ENCODE measurements around the gene VDAC2.

Gene VDAC2

DNA sequence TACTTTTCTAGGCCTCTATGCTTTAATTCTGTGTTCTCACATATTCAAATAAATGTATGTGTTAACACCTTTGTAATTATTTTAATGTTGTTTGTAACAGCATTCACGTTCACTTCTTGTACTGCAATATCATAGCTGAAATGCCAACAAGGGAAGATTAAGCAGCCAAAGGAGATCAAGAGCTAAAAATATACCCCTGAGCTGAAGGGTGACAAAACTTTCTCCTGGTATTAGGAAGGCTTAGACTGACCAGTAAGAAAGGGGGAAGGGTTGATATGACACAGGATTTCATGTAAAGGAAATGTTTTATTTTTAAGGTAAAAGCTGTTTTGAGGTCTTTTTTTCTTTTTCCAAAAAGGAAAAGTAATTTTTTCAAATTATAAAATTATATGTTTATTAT lies 40.4 kb upstream of the VDAC2 start:
- Histone ChIP-seq H3K79me1 (ENCODE audit: low read length) (no peaks in the 10 kb centered on the region), H3K27ac (ENCODE audit: low read depth, low read length) (no peak overlapping the region), H2AK5ac (ENCODE audit: low read length) (no peak overlapping the region), H3K23ac (ENCODE audit: low read length) (no peak overlapping the region), H3K4ac (ENCODE audit: low read depth, low read length) (no peak overlapping the region), H4K91ac (ENCODE audit: low read depth, low read length) (no peak overlapping the region), H3K4me1 (ENCODE audit: control insufficient read depth in 1 of 2, insufficient read depth in 2 of 2, low read length in 2 of 2) (no peaks in the 10 kb centered on the region), H3K36me3 (ENCODE audit: control insufficient read depth in 1 of 2, insufficient read depth in 2 of 2, low read length in 2 of 2) (peaks cover 2 to 8% of the 10 kb centered on the region in 2 experiments), H4K12ac (ENCODE audit: low read depth, low read length) (no peak overlapping the region), H3K27me3 (ENCODE audit: insufficient read depth, low read length) (no peaks in the 10 kb centered on the region), H3K18ac (ENCODE audit: low read length) (no peak overlapping the region), H2BK5ac (ENCODE audit: low read depth, low read length, poor library complexity) (no peak overlapping the region), H3K4me3 (ENCODE audit: low read depth, low read length) (no peak overlapping the region), H4K8ac (ENCODE audit: low read depth, low read length) (no peak overlapping the region), H2BK120ac (ENCODE audit: insufficient read depth, low read length, poor library complexity) (no peak overlapping the region), H3K14ac (ENCODE audit: low read length) (no peak overlapping the region), H3K9ac (ENCODE audit: low read length) (no peak overlapping the region), H2BK12ac (ENCODE audit: low read length) (no peak overlapping the region), H2AFZ (ENCODE audit: insufficient read depth, low read length, poor library complexity) (no peak overlapping the region), H3K79me2 (ENCODE audit: control insufficient read depth, insufficient read depth, low read length, poor library complexity) (no peaks in the 10 kb centered on the region), H3K4me2 (ENCODE audit: low read length) (no peak overlapping the region), H3K9me3 (ENCODE audit: insufficient read depth, low read depth, low read length) (no peaks in the 10 kb centered on the region)
- no peak for DNase-seq
- no CpG with 5 or more reads among the region's 1 CpG for WGBS (ENCODE audit: extremely low coverage, insufficient coverage, insufficient read length)

DNA sequence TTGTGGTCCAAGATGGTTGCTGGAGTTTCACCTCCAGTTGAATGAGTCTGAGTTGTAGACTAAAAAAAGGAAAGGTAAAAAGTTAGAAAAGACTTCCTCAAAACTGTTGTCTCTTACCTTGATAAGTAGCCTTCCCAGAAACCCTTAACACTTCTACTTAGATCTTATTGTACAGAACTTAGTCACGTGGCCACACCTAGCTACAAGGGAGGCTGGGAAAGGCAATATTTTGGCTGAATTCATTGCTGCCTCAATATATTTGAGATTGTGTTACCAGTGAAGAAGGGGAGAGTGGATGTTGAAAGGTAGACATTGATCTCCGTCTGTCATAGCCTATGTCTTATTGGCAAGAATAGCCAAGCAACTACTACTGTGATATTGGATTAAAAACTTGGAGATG lies 35.5 kb upstream of the VDAC2 start:
- Histone ChIP-seq H2BK120ac (ENCODE audit: insufficient read depth, low read length, poor library complexity) (no peak overlapping the region), H4K91ac (ENCODE audit: low read depth, low read length) (no peak overlapping the region), H3K9me3 (ENCODE audit: insufficient read depth, low read depth, low read length) (no peaks in the 10 kb centered on the region), H3K4me1 (ENCODE audit: control insufficient read depth in 1 of 2, insufficient read depth in 2 of 2, low read length in 2 of 2) (no peaks in the 10 kb centered on the region), H2BK12ac (ENCODE audit: low read length) (no peak overlapping the region), H3K4me3 (ENCODE audit: low read depth, low read length) (no peak overlapping the region), H3K27ac (ENCODE audit: low read depth, low read length) (no peak overlapping the region), H3K79me2 (ENCODE audit: control insufficient read depth, insufficient read depth, low read length, poor library complexity) (no peaks in the 10 kb centered on the region), H2AK5ac (ENCODE audit: low read length) (no peak overlapping the region), H3K23ac (ENCODE audit: low read length) (peak overlapping the region; percentile 10), H2AFZ (ENCODE audit: insufficient read depth, low read length, poor library complexity) (no peak overlapping the region), H3K9ac (ENCODE audit: low read length) (no peak overlapping the region), H3K4me2 (ENCODE audit: low read length) (no peak overlapping the region), H4K8ac (ENCODE audit: low read depth, low read length) (no peak overlapping the region), H3K18ac (ENCODE audit: low read length) (no peak overlapping the region), H4K12ac (ENCODE audit: low read depth, low read length) (no peak overlapping the region), H2BK5ac (ENCODE audit: low read depth, low read length, poor library complexity) (no peak overlapping the region), H3K79me1 (ENCODE audit: low read length) (no peaks in the 10 kb centered on the region), H3K4ac (ENCODE audit: low read depth, low read length) (no peak overlapping the region), H3K14ac (ENCODE audit: low read length) (no peak overlapping the region), H3K27me3 (ENCODE audit: insufficient read depth, low read length) (no peaks in the 10 kb centered on the region), H3K36me3 (ENCODE audit: control insufficient read depth in 1 of 2, insufficient read depth in 2 of 2, low read length in 2 of 2) (peaks cover 0 to 3% of the 10 kb centered on the region in 2 experiments)
- DNase-seq, result no peak
- WGBS (ENCODE audit: extremely low coverage, insufficient coverage, insufficient read length), result no CpG with 5 or more reads among the region's 2 CpGs

DNA sequence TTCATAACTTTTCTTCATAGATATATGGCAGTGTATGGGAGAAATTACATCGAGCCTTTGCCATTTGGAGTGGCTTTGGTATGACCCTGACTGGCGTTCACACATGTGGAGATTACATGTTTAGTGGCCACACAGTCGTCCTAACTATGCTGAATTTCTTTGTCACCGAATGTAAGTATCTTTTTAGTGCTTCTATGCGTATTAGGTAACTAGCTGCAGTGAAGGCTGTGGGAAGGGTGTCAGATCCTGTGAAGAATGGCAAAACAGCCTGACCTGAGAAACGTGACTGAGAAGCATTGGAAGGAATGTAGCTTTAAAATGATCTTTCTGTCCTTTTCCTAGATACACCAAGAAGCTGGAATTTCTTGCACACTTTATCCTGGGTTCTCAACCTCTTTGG lies 34.5 kb upstream of the VDAC2 start:
- no CpG with 5 or more reads among the region's 6 CpGs for WGBS (ENCODE audit: extremely low coverage, insufficient coverage, insufficient read length)
- H3K4ac ChIP-seq (ENCODE audit: low read depth, low read length), result no peak overlapping the region
- H3K27me3 ChIP-seq (ENCODE audit: insufficient read depth, low read length), result no peaks in the 10 kb centered on the region
- no peaks in the 10 kb centered on the region for H3K79me2 ChIP-seq (ENCODE audit: control insufficient read depth, insufficient read depth, low read length, poor library complexity)
- H2BK12ac ChIP-seq (ENCODE audit: low read length), result no peak overlapping the region
- H3K14ac ChIP-seq (ENCODE audit: low read length), result no peak overlapping the region
- H3K27ac ChIP-seq (ENCODE audit: low read depth, low read length), result no peak overlapping the region
- H2AFZ ChIP-seq (ENCODE audit: insufficient read depth, low read length, poor library complexity), result no peak overlapping the region
- peaks cover 0 to 3% of the 10 kb centered on the region in 2 experiments for H3K36me3 ChIP-seq (ENCODE audit: control insufficient read depth in 1 of 2, insufficient read depth in 2 of 2, low read length in 2 of 2)
- no peak overlapping the region for H4K8ac ChIP-seq (ENCODE audit: low read depth, low read length)
- H3K4me2 ChIP-seq (ENCODE audit: low read length), result no peak overlapping the region
- H2BK5ac ChIP-seq (ENCODE audit: low read depth, low read length, poor library complexity), result no peak overlapping the region
- DNase-seq, result no peak
- H2AK5ac ChIP-seq (ENCODE audit: low read length), result no peak overlapping the region
- H4K91ac ChIP-seq (ENCODE audit: low read depth, low read length), result no peak overlapping the region
- no peak overlapping the region for H2BK120ac ChIP-seq (ENCODE audit: insufficient read depth, low read length, poor library complexity)
- no peak overlapping the region for H3K23ac ChIP-seq (ENCODE audit: low read length)
- H3K79me1 ChIP-seq (ENCODE audit: low read length), result no peaks in the 10 kb centered on the region
- no peak overlapping the region for H3K4me3 ChIP-seq (ENCODE audit: low read depth, low read length)
- no peak overlapping the region for H3K18ac ChIP-seq (ENCODE audit: low read length)
- H3K9me3 ChIP-seq (ENCODE audit: insufficient read depth, low read depth, low read length), result no peaks in the 10 kb centered on the region
- no peak overlapping the region for H4K12ac ChIP-seq (ENCODE audit: low read depth, low read length)
- no peak overlapping the region for H3K9ac ChIP-seq (ENCODE audit: low read length)
- H3K4me1 ChIP-seq (ENCODE audit: control insufficient read depth in 1 of 2, insufficient read depth in 2 of 2, low read length in 2 of 2), result no peaks in the 10 kb centered on the region

DNA sequence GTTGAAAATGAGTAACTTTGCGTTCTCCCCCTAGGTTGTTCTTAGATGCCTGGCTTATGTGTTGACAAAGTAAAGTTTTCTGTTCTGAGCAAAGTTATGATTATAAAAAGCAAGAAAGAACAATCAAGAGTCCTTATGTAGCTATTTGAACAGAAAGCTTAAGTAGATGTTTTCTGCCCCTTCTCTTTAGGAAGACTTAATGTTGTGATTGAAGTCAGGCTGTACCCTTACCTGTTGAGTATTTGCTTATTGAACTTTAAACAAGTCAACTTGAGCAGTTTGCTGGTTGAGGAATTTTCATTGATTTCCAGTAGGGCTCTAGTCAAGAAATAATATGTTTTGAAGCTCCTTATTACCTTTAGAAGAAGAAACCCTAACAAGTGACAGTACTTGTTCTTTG lies 33.9 kb upstream of the VDAC2 start:
- Histone ChIP-seq H3K79me2 (ENCODE audit: control insufficient read depth, insufficient read depth, low read length, poor library complexity) (no peaks in the 10 kb centered on the region), H3K79me1 (ENCODE audit: low read length) (no peaks in the 10 kb centered on the region), H3K9ac (ENCODE audit: low read length) (no peak overlapping the region), H3K23ac (ENCODE audit: low read length) (no peak overlapping the region), H3K27ac (ENCODE audit: low read depth, low read length) (no peak overlapping the region), H2AK5ac (ENCODE audit: low read length) (no peak overlapping the region), H3K18ac (ENCODE audit: low read length) (no peak overlapping the region), H3K36me3 (ENCODE audit: control insufficient read depth in 1 of 2, insufficient read depth in 2 of 2, low read length in 2 of 2) (peaks cover 0 to 3% of the 10 kb centered on the region in 2 experiments), H4K91ac (ENCODE audit: low read depth, low read length) (no peak overlapping the region), H2BK12ac (ENCODE audit: low read length) (no peak overlapping the region), H4K12ac (ENCODE audit: low read depth, low read length) (no peak overlapping the region), H3K4me2 (ENCODE audit: low read length) (no peak overlapping the region), H3K4me1 (ENCODE audit: control insufficient read depth in 1 of 2, insufficient read depth in 2 of 2, low read length in 2 of 2) (no peaks in the 10 kb centered on the region), H3K4me3 (ENCODE audit: low read depth, low read length) (no peak overlapping the region), H2AFZ (ENCODE audit: insufficient read depth, low read length, poor library complexity) (no peak overlapping the region), H4K8ac (ENCODE audit: low read depth, low read length) (no peak overlapping the region), H3K4ac (ENCODE audit: low read depth, low read length) (no peak overlapping the region), H3K14ac (ENCODE audit: low read length) (no peak overlapping the region), H2BK5ac (ENCODE audit: low read depth, low read length, poor library complexity) (no peak overlapping the region), H2BK120ac (ENCODE audit: insufficient read depth, low read length, poor library complexity) (no peak overlapping the region), H3K9me3 (ENCODE audit: insufficient read depth, low read depth, low read length) (no peaks in the 10 kb centered on the region), H3K27me3 (ENCODE audit: insufficient read depth, low read length) (no peaks in the 10 kb centered on the region)
- WGBS (ENCODE audit: extremely low coverage, insufficient coverage, insufficient read length), result no CpG with 5 or more reads among the region's 1 CpG
- DNase-seq, result no peak
